ENCODE data around the gene HOXB9.

The HOXB9 gene

DNA sequence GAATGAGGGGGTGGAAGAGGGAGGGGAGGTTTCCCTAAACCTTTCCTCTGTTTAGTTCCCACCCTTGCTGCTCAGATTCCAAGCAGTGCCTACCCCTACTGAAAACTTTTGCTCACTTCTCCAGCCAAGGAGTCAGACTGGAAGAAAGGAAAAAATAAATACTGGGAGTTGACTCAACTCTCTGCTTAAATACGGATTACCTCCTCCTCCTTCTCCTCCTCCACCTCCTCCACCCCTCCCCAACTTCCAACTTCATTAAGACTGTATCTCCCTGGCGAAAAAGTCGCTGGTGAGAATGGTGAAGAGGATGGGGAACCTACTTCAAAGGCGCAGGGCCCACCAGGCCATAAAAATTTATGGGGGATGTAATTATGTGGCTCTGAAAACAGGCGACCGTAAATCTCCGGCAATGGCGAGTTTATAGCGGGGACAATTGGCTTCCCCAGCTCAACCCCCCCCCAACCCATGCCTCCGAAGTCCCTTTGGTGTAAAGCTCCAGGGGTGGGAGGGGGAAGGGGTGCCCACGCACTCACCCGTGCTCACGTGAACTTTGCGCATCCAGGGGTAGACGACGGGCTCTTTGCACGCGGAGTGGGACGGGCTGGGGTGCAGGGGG is 48.7 kb downstream of the HOXB9 start:
- H3K27ac ChIP-seq (ENCODE audit: poor library complexity, severe bottlenecking): peak overlapping the region; percentile 35
- peaks cover 5% of the 10 kb centered on the region for H3K36me3 ChIP-seq (ENCODE audit: low read depth)
- peak overlapping the region; percentile 63 for H3K4me3 ChIP-seq (ENCODE audit: severe bottlenecking)
- TF ChIP-seq, protein P1, sequence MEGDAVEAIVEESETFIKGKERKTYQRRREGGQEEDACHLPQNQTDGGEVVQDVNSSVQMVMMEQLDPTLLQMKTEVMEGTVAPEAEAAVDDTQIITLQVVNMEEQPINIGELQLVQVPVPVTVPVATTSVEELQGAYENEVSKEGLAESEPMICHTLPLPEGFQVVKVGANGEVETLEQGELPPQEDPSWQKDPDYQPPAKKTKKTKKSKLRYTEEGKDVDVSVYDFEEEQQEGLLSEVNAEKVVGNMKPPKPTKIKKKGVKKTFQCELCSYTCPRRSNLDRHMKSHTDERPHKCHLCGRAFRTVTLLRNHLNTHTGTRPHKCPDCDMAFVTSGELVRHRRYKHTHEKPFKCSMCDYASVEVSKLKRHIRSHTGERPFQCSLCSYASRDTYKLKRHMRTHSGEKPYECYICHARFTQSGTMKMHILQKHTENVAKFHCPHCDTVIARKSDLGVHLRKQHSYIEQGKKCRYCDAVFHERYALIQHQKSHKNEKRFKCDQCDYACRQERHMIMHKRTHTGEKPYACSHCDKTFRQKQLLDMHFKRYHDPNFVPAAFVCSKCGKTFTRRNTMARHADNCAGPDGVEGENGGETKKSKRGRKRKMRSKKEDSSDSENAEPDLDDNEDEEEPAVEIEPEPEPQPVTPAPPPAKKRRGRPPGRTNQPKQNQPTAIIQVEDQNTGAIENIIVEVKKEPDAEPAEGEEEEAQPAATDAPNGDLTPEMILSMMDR (IDR thresholded peaks at IDR 0.05; ENCODE audit: poor library complexity, severe bottlenecking): no peak
- H3K27me3 ChIP-seq (ENCODE audit: insufficient read depth, poor library complexity, severe bottlenecking): no peaks in the 10 kb centered on the region
- H3K9me3 ChIP-seq (ENCODE audit: severe bottlenecking): no peaks in the 10 kb centered on the region
- peaks cover 5% of the 10 kb centered on the region for H3K4me1 ChIP-seq (ENCODE audit: insufficient read depth, poor library complexity, severe bottlenecking)
- DNase-seq (ENCODE audit: low spot score) (no peak), ATAC-seq (ENCODE audit: low read depth) (peak; percentile 28; the same call in 1 of the 3 replicates)

DNA sequence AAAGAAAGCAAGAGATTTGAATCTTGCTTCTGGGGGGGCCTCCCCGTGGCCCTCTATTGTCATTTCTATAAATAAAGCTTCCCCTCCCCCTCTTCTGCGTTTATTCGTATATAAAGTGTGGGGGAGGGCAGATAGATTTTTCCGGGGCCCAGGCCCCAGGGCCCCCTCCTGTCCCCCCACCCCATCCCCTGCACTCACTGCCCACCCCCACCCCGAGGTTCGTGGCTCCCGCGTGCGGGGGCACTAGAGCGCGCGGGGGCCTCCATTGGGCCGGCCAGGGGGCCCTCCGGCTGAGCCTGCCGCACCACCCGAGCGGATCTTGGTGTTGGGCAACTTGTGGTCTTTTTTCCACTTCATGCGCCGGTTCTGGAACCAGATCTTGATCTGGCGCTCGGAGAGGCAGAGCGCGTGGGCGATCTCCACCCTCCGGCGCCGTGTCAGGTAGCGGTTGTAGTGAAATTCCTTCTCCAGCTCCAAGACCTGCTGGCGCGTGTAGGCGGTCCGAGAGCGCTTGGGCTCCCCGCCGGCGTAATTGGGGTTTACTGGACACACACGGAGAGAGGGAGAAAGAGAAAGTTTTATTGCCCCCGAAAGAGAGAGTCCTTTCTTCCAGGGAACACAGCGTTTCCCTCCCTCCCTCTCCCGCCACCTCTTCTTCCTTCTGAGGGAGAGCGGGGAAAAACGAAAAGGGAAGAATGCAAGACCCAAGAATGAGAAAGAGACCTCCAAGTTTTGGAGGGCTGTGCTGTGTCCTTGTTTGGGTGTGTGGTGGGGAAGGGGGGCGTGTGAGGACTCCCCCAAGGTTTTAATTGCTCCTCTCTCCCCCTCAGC is 49.5 kb downstream of the HOXB9 start:
- H3K4me3 ChIP-seq (ENCODE audit: severe bottlenecking): peak overlapping the region; percentile 63
- TF ChIP-seq, protein P1 (IDR thresholded peaks at IDR 0.05; ENCODE audit: poor library complexity, severe bottlenecking): no peak
- H3K4me1 ChIP-seq (ENCODE audit: insufficient read depth, poor library complexity, severe bottlenecking): peaks cover 5% of the 10 kb centered on the region
- H3K27ac ChIP-seq (ENCODE audit: poor library complexity, severe bottlenecking): peak overlapping the region; percentile 35
- no peaks in the 10 kb centered on the region for H3K9me3 ChIP-seq (ENCODE audit: severe bottlenecking)
- H3K27me3 ChIP-seq (ENCODE audit: insufficient read depth, poor library complexity, severe bottlenecking): no peaks in the 10 kb centered on the region
- DNase-seq (ENCODE audit: low spot score): no peak
- H3K36me3 ChIP-seq (ENCODE audit: low read depth): peaks cover 5% of the 10 kb centered on the region
- peak; percentile 72 for ATAC-seq (ENCODE audit: low read depth)

DNA sequence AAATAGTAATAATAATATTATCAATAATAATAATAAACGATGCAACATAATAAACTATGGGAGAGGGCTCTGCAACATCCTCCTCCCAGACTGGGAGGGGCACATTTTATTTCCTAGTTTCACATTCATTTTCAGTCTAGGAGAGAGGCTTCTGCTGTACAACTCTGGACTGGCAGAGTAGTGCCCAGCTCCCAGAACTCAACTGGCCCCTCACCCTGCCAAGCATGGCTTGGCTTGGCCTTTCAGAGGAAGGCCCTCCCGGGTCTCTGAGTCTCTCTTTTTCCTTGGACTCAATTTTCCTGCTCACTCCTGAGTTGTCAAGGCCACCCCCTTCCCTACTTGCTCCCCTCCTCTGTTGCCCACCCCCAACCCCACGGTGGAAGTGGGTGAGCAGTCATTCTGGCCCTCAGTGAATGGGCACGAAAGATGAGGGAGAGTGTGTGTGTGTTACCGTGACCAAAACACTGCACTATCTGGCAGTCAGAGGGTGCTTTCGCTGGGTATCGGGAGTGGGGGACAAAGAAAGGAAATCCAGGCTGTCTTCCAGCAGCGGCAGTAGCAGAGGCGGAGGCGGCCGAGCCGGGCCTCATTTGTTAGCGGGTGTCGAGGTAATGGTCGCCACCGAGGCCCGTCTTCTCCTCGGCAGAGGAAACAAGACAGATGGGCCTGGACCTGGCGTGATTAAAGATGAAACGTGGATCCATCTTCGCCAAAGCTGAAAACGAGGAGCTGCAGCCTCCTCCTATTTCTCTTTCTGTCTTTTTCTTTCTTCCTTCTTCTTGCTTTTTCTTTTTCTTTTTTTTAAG is 50.3 kb downstream of the HOXB9 start:
- Histone ChIP-seq H3K27ac (ENCODE audit: poor library complexity, severe bottlenecking) (no peak overlapping the region), H3K4me3 (ENCODE audit: severe bottlenecking) (no peak overlapping the region), H3K27me3 (ENCODE audit: insufficient read depth, poor library complexity, severe bottlenecking) (no peaks in the 10 kb centered on the region), H3K36me3 (ENCODE audit: low read depth) (peaks cover 5% of the 10 kb centered on the region), H3K4me1 (ENCODE audit: insufficient read depth, poor library complexity, severe bottlenecking) (peaks cover 5% of the 10 kb centered on the region), H3K9me3 (ENCODE audit: severe bottlenecking) (no peaks in the 10 kb centered on the region)
- no peak for DNase-seq (ENCODE audit: low spot score)
- ATAC-seq (ENCODE audit: low read depth): no peak
- TF ChIP-seq, protein P1 (IDR thresholded peaks at IDR 0.05; ENCODE audit: poor library complexity, severe bottlenecking): no peak

DNA sequence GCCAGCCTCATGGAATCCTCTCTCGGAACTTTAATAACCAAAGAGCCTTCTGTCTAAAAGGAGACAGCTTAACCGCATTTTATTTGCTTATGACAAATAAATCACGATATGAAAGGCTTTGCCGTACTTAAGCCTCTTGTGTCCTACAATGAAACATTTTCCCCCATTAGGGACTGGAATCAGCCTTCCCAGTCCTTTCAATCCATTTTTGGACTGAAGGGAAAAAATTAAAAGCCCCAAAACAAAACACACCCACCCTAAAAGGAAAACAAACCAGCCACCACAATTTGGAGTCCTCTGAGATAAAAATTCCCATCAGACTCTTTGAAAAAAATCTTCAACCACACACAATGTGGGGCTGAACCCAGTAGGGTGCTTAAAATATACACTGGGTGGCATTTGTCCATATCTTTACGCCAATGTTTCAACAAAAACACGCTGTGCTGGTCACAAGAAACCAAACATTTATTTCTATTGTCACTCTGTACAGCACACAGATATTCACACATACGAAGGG is 51.0 kb downstream of the HOXB9 start:
- Histone ChIP-seq H3K27ac (ENCODE audit: poor library complexity, severe bottlenecking) (no peak overlapping the region), H3K4me3 (ENCODE audit: severe bottlenecking) (no peak overlapping the region), H3K4me1 (ENCODE audit: insufficient read depth, poor library complexity, severe bottlenecking) (peaks cover 5% of the 10 kb centered on the region), H3K9me3 (ENCODE audit: severe bottlenecking) (no peaks in the 10 kb centered on the region), H3K27me3 (ENCODE audit: insufficient read depth, poor library complexity, severe bottlenecking) (no peaks in the 10 kb centered on the region), H3K36me3 (ENCODE audit: low read depth) (peaks cover 5% of the 10 kb centered on the region)
- TF ChIP-seq, protein P1 (IDR thresholded peaks at IDR 0.05; ENCODE audit: poor library complexity, severe bottlenecking): no peak
- DNase-seq (ENCODE audit: low spot score): no peak
- no peak for ATAC-seq (ENCODE audit: low read depth)

Measured in RWPE2 (cell line).